Prostate gland (tissue), 2 donors: ENCODE results near the gene MYL10. TPM values are rescaled to one million over a fixed set of nuclear protein-coding genes. Genes with fewer than 3 reads are reported as not detected.
"Not testable (repeated sequence)": the region's sequence is repeated elsewhere in the genome, so short reads cannot be mapped to it uniquely, and the experiment has no call there.

Source experiments
- DNase-seq: peaks from one replicate; pipeline ENCODE4 v3.0.0-alpha.2; 2019; ENCODE audit warnings: low spot score
- H3K27ac ChIP-seq, 2 donors: fragments of 200-600 bp; sonication (generic); 2 replicates each; pipeline ENCODE4 v1.5.1; 2017 to 2019
- H3K27me3 ChIP-seq: fragments of 200-600 bp; sonication (generic); replicated peaks from 2 replicates; pipeline ENCODE4 v1.5.1; 2019; ENCODE audit not compliant: insufficient read depth
- H3K36me3 ChIP-seq, 2 donors: fragments of 200-600 bp; sonication (generic); 1 replicate in 1 of 2; 2 replicates in 1 of 2; pipeline versions ENCODE4 v1.5.1 to v1.8.1; 2017 to 2019
- H3K4me1 ChIP-seq: fragments of 200-600 bp; sonication (generic); replicated peaks from 2 replicates; pipeline ENCODE4 v1.5.1; 2019
- H3K4me3 ChIP-seq, 2 donors: fragments of 200-600 bp; sonication (generic); 2 replicates each; pipeline ENCODE4 v1.5.1; 2017 to 2019
- H3K9me3 ChIP-seq: fragments of 200-600 bp; sonication (generic); 2 replicates; pipeline ENCODE4 v1.5.1; 2017
- CTCF ChIP-seq, 4 experiments: fragments of 200-600 bp in 2 of 4; fragments of 450-650 bp in 2 of 4; sonication (generic) in 2 of 4; IDR thresholded peaks; 1 replicate in 3 of 4; 2 replicates in 1 of 4; pipeline ENCODE4 v1.5.1; 2016 to 2019; ENCODE audit warnings: antibody characterized with exemption in 4 of 4, mild to moderate bottlenecking in 2 of 4, moderate library complexity in 2 of 4
- POLR2A ChIP-seq: fragments of 450-650 bp; IDR thresholded peaks from one replicate; pipeline ENCODE4 v1.6.1; 2016; ENCODE audit warnings: antibody characterized with exemption, mild to moderate bottlenecking
- POLR2AphosphoS5 ChIP-seq: sonication (generic); formaldehyde crosslinking; IDR thresholded peaks from one replicate; pipeline ENCODE4 v1.6.1; 2017; ENCODE audit warnings: antibody characterized with exemption
- WGBS: methylation state at CpG from one replicate; pipeline ENCODE4 v1.1.5; 2018; 5-methylcytosine and 5-hydroxymethylcytosine counted together
- intact Hi-C: fragments of 100-400 bp; cut with DNase I; formaldehyde crosslinking; loops from one replicate; pipeline ENCODE4 v1.14.2; 2022
- total RNA-seq, 2 donors: library from RNA; depleted of rRNA; stranded (reverse); fragments of >200 nt; gene quantifications; one replicate each; pipeline ENCODE4 v1.1.0, GENCODE V29; 2016

MYL10 gene
- total RNA-seq, 2 donors from 2014 or later: not detected

- no peak overlapping the region for H3K27ac ChIP-seq
- no peaks in the 10 kb centered on the region for H3K9me3 ChIP-seq
- no peak for TF ChIP-seq POLR2A
- TF ChIP-seq POLR2AphosphoS5: no peak
- no peak for TF ChIP-seq CTCF (IDR thresholded peaks at IDR 0.05)
- H3K36me3 ChIP-seq: no peaks in the 10 kb centered on the region
- H3K4me1 ChIP-seq: peaks cover 7% of the 10 kb centered on the region
- intact Hi-C loops: no loop called here
- no peak overlapping the region for H3K4me3 ChIP-seq
- 54% methylated on average over 13 of the region's 13 CpGs for WGBS
- no peaks in the 10 kb centered on the region for H3K27me3 ChIP-seq
- no peak for DNase-seq
Measured at GRCh38 chr7:101612885-101613515, 16.1 kb downstream of the MYL10 start.

GRCh38 chr7:101608772-101609713 is 20.1 kb downstream of the MYL10 start:
- 51% methylated on average over 12 of the region's 12 CpGs for WGBS

GRCh38 chr7:101606498-101606923 is 22.6 kb downstream of the MYL10 start:
- H3K27me3 ChIP-seq: no peaks in the 10 kb centered on the region
- no peak overlapping the region for H3K4me3 ChIP-seq
- DNase-seq: no peak
- intact Hi-C loops: no loop called here
- no peaks in the 10 kb centered on the region for H3K9me3 ChIP-seq
- WGBS: 73% methylated on average over 2 of the region's 2 CpGs
- no peak for TF ChIP-seq POLR2A
- no peak for TF ChIP-seq POLR2AphosphoS5
- TF ChIP-seq CTCF (IDR thresholded peaks at IDR 0.05): no peak
- no peak overlapping the region for H3K27ac ChIP-seq
- H3K36me3 ChIP-seq: no peaks in the 10 kb centered on the region
- peaks cover 7% of the 10 kb centered on the region for H3K4me1 ChIP-seq

More at GRCh38 chr7:101608772-101609713, 20.1 kb downstream of the MYL10 start:
- intact Hi-C loops: no loop called here
- peaks cover 7% of the 10 kb centered on the region for H3K4me1 ChIP-seq
- H3K4me3 ChIP-seq: no peak overlapping the region
- no peaks in the 10 kb centered on the region for H3K27me3 ChIP-seq
- DNase-seq: peak; percentile 88
- H3K9me3 ChIP-seq: no peaks in the 10 kb centered on the region
- no peaks in the 10 kb centered on the region for H3K36me3 ChIP-seq
- peak; percentile 91 for TF ChIP-seq POLR2AphosphoS5
- TF ChIP-seq CTCF (IDR thresholded peaks at IDR 0.05): peak in 2 of 4 experiments; percentile 18 to 24
- no peak for TF ChIP-seq POLR2A
- H3K27ac ChIP-seq: no peak overlapping the region

GRCh38 chr7:101605611-101606497 is 23.2 kb downstream of the MYL10 start:
- intact Hi-C loops: no loop called here
- 77% methylated on average over 22 of the region's 26 CpGs for WGBS

GRCh38 chr7:101604934-101605332 is 24.2 kb downstream of the MYL10 start:
- WGBS: 93% methylated on average over 2 of the region's 2 CpGs
- DNase-seq, H3K27me3 ChIP-seq, intact Hi-C loops, H3K4me1 ChIP-seq, H3K27ac ChIP-seq, H3K9me3 ChIP-seq, H3K4me3 ChIP-seq, H3K36me3 ChIP-seq: not testable (repeated sequence)

More at GRCh38 chr7:101605611-101606497, 23.2 kb downstream of the MYL10 start:
- no peaks in the 10 kb centered on the region for H3K36me3 ChIP-seq
- peaks cover 7% of the 10 kb centered on the region for H3K4me1 ChIP-seq
- no peak for DNase-seq
- H3K9me3 ChIP-seq: no peaks in the 10 kb centered on the region
- TF ChIP-seq POLR2AphosphoS5: no peak
- no peak overlapping the region for H3K4me3 ChIP-seq
- no peak overlapping the region for H3K27ac ChIP-seq
- H3K27me3 ChIP-seq: no peaks in the 10 kb centered on the region
